ENCODE results near the gene CNOT6.

The CNOT6 gene

DNA sequence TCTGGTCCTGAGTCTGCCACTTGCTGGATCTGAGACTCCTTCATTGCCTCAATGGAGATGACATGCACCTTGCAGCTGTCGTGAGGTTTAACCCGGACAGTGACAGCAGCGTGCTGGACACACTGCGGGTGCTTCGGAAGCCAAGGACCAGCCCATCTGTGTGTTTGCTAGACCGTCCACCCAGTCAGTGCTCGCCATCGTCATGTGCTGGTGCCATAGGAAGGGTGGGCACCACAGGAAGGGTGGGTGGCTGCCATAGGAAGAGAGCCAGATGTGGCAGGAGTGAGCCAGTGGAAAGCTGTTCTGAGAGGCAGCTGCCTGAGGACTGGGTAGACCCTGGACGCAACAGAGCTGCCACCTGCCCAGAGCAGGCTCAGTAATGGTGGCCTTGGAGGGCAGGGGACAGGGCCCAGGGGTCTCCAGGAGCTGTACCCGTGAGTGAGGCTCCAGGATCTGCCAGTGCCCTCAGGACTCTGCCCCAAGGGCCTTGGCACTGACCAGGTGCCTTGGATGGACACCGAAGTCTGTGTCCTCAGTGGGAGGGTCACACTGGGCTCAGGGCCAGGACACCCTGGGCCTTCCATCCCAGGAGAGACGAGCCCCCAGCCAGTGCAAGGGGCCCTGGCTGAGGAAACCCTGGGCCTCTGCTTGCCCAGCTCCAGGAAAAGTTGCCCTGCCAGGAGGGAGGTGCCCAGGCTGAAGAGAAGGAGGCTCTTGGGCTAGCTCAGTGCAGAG is 133.4 kb downstream of the CNOT6 start:
- Histone ChIP-seq H3K36me3 (ENCODE audit: control insufficient read depth in 4 of 4, insufficient read depth in 4 of 4, low read length in 3 of 4) (no peaks in the 10 kb centered on the region), H3K9me3 (ENCODE audit: control extremely low read depth in 1 of 5, control insufficient read depth in 4 of 5, insufficient read depth in 2 of 5, low read depth in 1 of 5, low read length in 4 of 5) (no peaks in the 10 kb centered on the region), H3K4me3 (ENCODE audit: control insufficient read depth in 1 of 7, extremely low read depth in 1 of 7, insufficient read depth in 4 of 7, low read depth in 2 of 7, low read length in 6 of 7) (no peak overlapping the region), H3K27ac (ENCODE audit: insufficient read depth in 1 of 2, low read depth in 1 of 2, low read length in 2 of 2, poor library complexity in 1 of 2, severe bottlenecking in 2 of 2) (no peak overlapping the region), H3K27me3 (replicated peaks in 2 of 5; ENCODE audit: control insufficient read depth in 4 of 5, insufficient read depth in 5 of 5, low read length in 4 of 5) (no peaks in the 10 kb centered on the region), H3K4me1 (ENCODE audit: control extremely low read depth in 1 of 4, control insufficient read depth in 4 of 4, insufficient read depth in 4 of 4, low read length in 3 of 4) (peaks cover 0 to 8% (median 3%) of the 10 kb centered on the region in 4 experiments)
- WGBS (ENCODE audit: insufficient coverage): 90% methylated on average over 12 of the region's 12 CpGs
- ChIA-PET POLR2A (no interaction called here), CTCF (no interaction called here)
- no peak for DNase-seq

All from common myeloid progenitor, CD34-positive (primary cell).